NCI-H345 treated with DMSO at 0.1 percent for 48 hours (cell line): ENCODE measurements around the gene ZMIZ1.

ENCODE experiments used
- DNase-seq: peaks from one replicate; lab custom pipeline; 2025; ENCODE audit not compliant: unreplicated experiment; lab: John Stamatoyannopoulos, UW

The ZMIZ1 gene

GRCh38 chr10:79349766-79350406, 281.1 kb downstream of the ZMIZ1 start:
- no peak for DNase-seq

- DNase-seq = no peak
Measured at GRCh38 chr10:79350407-79351154, 281.8 kb downstream of the ZMIZ1 start.

GRCh38 chr10:79351332-79351731, 282.6 kb downstream of the ZMIZ1 start:
- DNase-seq = no peak

GRCh38 chr10:79352035-79352877, 283.5 kb downstream of the ZMIZ1 start:
- DNase-seq = no peak

- no peak for DNase-seq
Measured at GRCh38 chr10:79353000-79353406, 284.2 kb downstream of the ZMIZ1 start.

- DNase-seq = no peak
Measured at GRCh38 chr10:79353726-79354125, 285.0 kb downstream of the ZMIZ1 start.

- no peak for DNase-seq
Measured at GRCh38 chr10:79354141-79354540, 285.4 kb downstream of the ZMIZ1 start.

GRCh38 chr10:79354615-79355014, 285.8 kb downstream of the ZMIZ1 start:
- DNase-seq = no peak

- no peak for DNase-seq
Measured at GRCh38 chr10:79355420-79356017, 286.8 kb downstream of the ZMIZ1 start.

- DNase-seq = no peak
Measured at GRCh38 chr10:79356104-79356503, 287.3 kb downstream of the ZMIZ1 start.

GRCh38 chr10:79357180-79357579, 288.4 kb downstream of the ZMIZ1 start:
- no peak for DNase-seq

- DNase-seq = no peak
Measured at GRCh38 chr10:79358811-79359210, 290.0 kb downstream of the ZMIZ1 start.

GRCh38 chr10:79359816-79360498, 291.2 kb downstream of the ZMIZ1 start:
- DNase-seq = no peak

GRCh38 chr10:79360499-79361342, 292.0 kb downstream of the ZMIZ1 start:
- DNase-seq = no peak

- DNase-seq = no peak
Measured at GRCh38 chr10:79361726-79362397, 293.1 kb downstream of the ZMIZ1 start.
